H7 (cell line): ENCODE data around the gene PXMP4. TPM values are rescaled to one million over a fixed set of nuclear protein-coding genes. Genes with fewer than 3 reads are reported as not detected.
A peak's percentile ranks its signal among the peaks of the same experiment; 100 is the strongest.

Source experiments
- DNase-seq: peaks from one replicate; pipeline ENCODE4 v3.0.0; 2012
- H3K27me3 ChIP-seq: 2 replicates; pipeline ENCODE4 v1.6.0; 2011; ENCODE audit warnings: mild to moderate bottlenecking, low read length; ENCODE audit not compliant: control insufficient read depth, insufficient read depth
- H3K36me3 ChIP-seq: replicated peaks from 2 replicates; pipeline ENCODE4 v1.5.1; 2011; ENCODE audit warnings: low read length; ENCODE audit not compliant: control insufficient read depth, insufficient read depth
- H3K4me3 ChIP-seq: 2 replicates; pipeline ENCODE4 v1.5.1; 2011; ENCODE audit warnings: low read depth, mild to moderate bottlenecking, control low read depth, low read length, moderate library complexity; ENCODE audit not compliant: insufficient read depth
- total RNA-seq: library from RNA; depleted of rRNA; stranded (reverse); fragments of >200 nt; shearing (Covaris generic); gene quantifications from 2 replicates; pipeline ENCODE4 v1.2.3, GENCODE V29; 2014

The PXMP4 gene
- total RNA-seq, 1 experiment from 2014 or later: under 0.01 TPM

GRCh38 chr20:33744773-33745385, 24.8 kb upstream of the PXMP4 start:
- no peak for DNase-seq
- H3K36me3 ChIP-seq: no peaks in the 10 kb centered on the region; the same call in 1 of the 2 replicates
- no peaks in the 10 kb centered on the region for H3K27me3 ChIP-seq
- H3K4me3 ChIP-seq: no peak overlapping the region

- no peak for DNase-seq
These were observed 24.1 kb upstream of the PXMP4 start for GRCh38 chr20:33744181-33744580.

GRCh38 chr20:33740189-33740588, 20.1 kb upstream of the PXMP4 start:
- Histone ChIP-seq H3K4me3 (no peak overlapping the region), H3K27me3 (no peaks in the 10 kb centered on the region), H3K36me3 (no peaks in the 10 kb centered on the region; the same call in 1 of the 2 replicates)
- no peak for DNase-seq

More at GRCh38 chr20:33744181-33744580, 24.1 kb upstream of the PXMP4 start:
- H3K4me3 ChIP-seq: no peak overlapping the region
- H3K27me3 ChIP-seq: no peaks in the 10 kb centered on the region
- no peaks in the 10 kb centered on the region; the same call in 1 of the 2 replicates for H3K36me3 ChIP-seq

- no peak for DNase-seq
- Histone ChIP-seq H3K27me3 (no peaks in the 10 kb centered on the region), H3K36me3 (no peaks in the 10 kb centered on the region; the same call in 1 of the 2 replicates), H3K4me3 (no peak overlapping the region)
These were observed 19.4 kb upstream of the PXMP4 start for GRCh38 chr20:33739493-33739892.

- no peak for DNase-seq
- Histone ChIP-seq H3K36me3 (no peaks in the 10 kb centered on the region; the same call in 1 of the 2 replicates), H3K27me3 (no peaks in the 10 kb centered on the region), H3K4me3 (no peak overlapping the region)
These were observed 16.9 kb upstream of the PXMP4 start for GRCh38 chr20:33736962-33737361.

GRCh38 chr20:33733654-33734576, 13.8 kb upstream of the PXMP4 start:
- no peaks in the 10 kb centered on the region for H3K36me3 ChIP-seq
- no peaks in the 10 kb centered on the region for H3K27me3 ChIP-seq
- no peak overlapping the region for H3K4me3 ChIP-seq
- no peak for DNase-seq

- H3K27me3 ChIP-seq: no peaks in the 10 kb centered on the region
- no peaks in the 10 kb centered on the region for H3K36me3 ChIP-seq
- DNase-seq: peak; percentile 95
- H3K4me3 ChIP-seq: peak overlapping the region; percentile 76
These were observed 12.3 kb upstream of the PXMP4 start for GRCh38 chr20:33732166-33732970.

- Histone ChIP-seq H3K36me3 (no peaks in the 10 kb centered on the region), H3K4me3 (peak within 1 kb of the TSS; percentile 76), H3K27me3 (no peaks in the 10 kb centered on the region)
- peak; percentile 94 for DNase-seq
These were observed 11.6 kb upstream of the PXMP4 start, which contains the start of gene ZNF341 for GRCh38 chr20:33731693-33732165. Gene ZNF341, plus strand, starts transcription at chr20:33731996. Its CDS starts 26 bp downstream, at chr20:33732022.

- Histone ChIP-seq H3K27me3 (no peaks in the 10 kb centered on the region), H3K4me3 (peak overlapping the region; percentile 40), H3K36me3 (no peaks in the 10 kb centered on the region)
- DNase-seq: peak; percentile 52
These were observed 11.0 kb upstream of the PXMP4 start for GRCh38 chr20:33730946-33731692.

GRCh38 chr20:33729101-33729500, 9.0 kb upstream of the PXMP4 start:
- H3K27me3 ChIP-seq: no peaks in the 10 kb centered on the region
- no peak for DNase-seq
- no peaks in the 10 kb centered on the region for H3K36me3 ChIP-seq
- H3K4me3 ChIP-seq: no peak overlapping the region

- no peaks in the 10 kb centered on the region for H3K27me3 ChIP-seq
- H3K4me3 ChIP-seq: no peak overlapping the region
- DNase-seq: no peak
- H3K36me3 ChIP-seq: no peaks in the 10 kb centered on the region
These were observed 8.4 kb upstream of the PXMP4 start for GRCh38 chr20:33728463-33728862.

- no peak for DNase-seq
These were observed 7.7 kb upstream of the PXMP4 start for GRCh38 chr20:33727806-33728205.

GRCh38 chr20:33727115-33727479, 7.0 kb upstream of the PXMP4 start:
- H3K27me3 ChIP-seq: no peaks in the 10 kb centered on the region
- no peak overlapping the region for H3K4me3 ChIP-seq
- DNase-seq: no peak
- no peaks in the 10 kb centered on the region for H3K36me3 ChIP-seq

More at GRCh38 chr20:33727806-33728205, 7.7 kb upstream of the PXMP4 start:
- H3K36me3 ChIP-seq: no peaks in the 10 kb centered on the region
- no peaks in the 10 kb centered on the region for H3K27me3 ChIP-seq
- no peak overlapping the region for H3K4me3 ChIP-seq
